H1 (cell line): ENCODE data around the gene SMC2. TPM values are rescaled to one million over a fixed set of nuclear protein-coding genes. Genes with fewer than 3 reads are reported as not detected.

Experiments
- CTCF ChIA-PET: fragments of 300-600 bp; sonication (Branson Sonifier 250); formaldehyde crosslinking; loops from one replicate; lab custom pipeline; 2021; ENCODE audit not compliant: partially characterized antibody; lab: Charles Lee
- POLR2A ChIA-PET: fragments of 300-600 bp; sonication (Branson Sonifier 250); formaldehyde crosslinking; loops from one replicate; lab custom pipeline; 2021; ENCODE audit warnings: inconsistent platforms; ENCODE audit not compliant: partially characterized antibody; lab: Charles Lee
- DNase-seq, 2 experiments: peaks; one replicate each; pipeline versions ENCODE4 v3.0.0 to v3.0.0-alpha.2; 2010 to 2022; ENCODE audit warnings: low spot score in 2 of 2, low read depth in 1 of 2, mixed read lengths in 1 of 2
- FAIRE-seq: peaks from 2 replicates; lab custom pipeline; 2011; peaks lifted over from hg19 to GRCh38; lab: Jason Lieb, UNC
- H2AFZ ChIP-seq: 2 replicates; pipeline ENCODE4 v1.8.1; 2012; ENCODE audit warnings: low read length, inconsistent platforms
- H2AK5ac ChIP-seq: 2 replicates; pipeline ENCODE4 v1.6.1; 2013; ENCODE audit warnings: low read depth, low read length
- H2BK120ac ChIP-seq: replicated peaks from 2 replicates; pipeline ENCODE3; 2013; ENCODE audit warnings: low read depth, low read length, inconsistent platforms
- H2BK12ac ChIP-seq: 2 replicates; pipeline ENCODE4 v1.6.1; 2013; ENCODE audit warnings: low read depth, low read length
- H2BK15ac ChIP-seq: 2 replicates; pipeline ENCODE4 v1.6.1; 2013; ENCODE audit warnings: low read length
- H2BK20ac ChIP-seq: 2 replicates; pipeline ENCODE4 v1.6.1; 2013; ENCODE audit warnings: low read length
- H2BK5ac ChIP-seq: 2 replicates; pipeline ENCODE4 v1.6.1; 2013; ENCODE audit warnings: low read depth, low read length
- H3K14ac ChIP-seq: 2 replicates; pipeline ENCODE4 v1.6.1; 2013; ENCODE audit warnings: inconsistent platforms; ENCODE audit not compliant: insufficient read length
- H3K18ac ChIP-seq: 2 replicates; pipeline ENCODE4 v1.6.1; 2013; ENCODE audit warnings: low read length; ENCODE audit errors: extremely low read depth
- H3K23ac ChIP-seq: 2 replicates; pipeline ENCODE4 v1.6.1; 2013; ENCODE audit warnings: inconsistent platforms; ENCODE audit not compliant: insufficient read length
- H3K23me2 ChIP-seq: 2 replicates; pipeline ENCODE4 v1.6.1; 2013; ENCODE audit warnings: low read depth, low read length
- H3K27ac ChIP-seq: 2 replicates; pipeline ENCODE4 v1.6.1; 2011; ENCODE audit warnings: low read depth, low read length, inconsistent platforms
- H3K27me3 ChIP-seq, 4 experiments: replicated peaks in 1 of 4; 1 replicate in 1 of 4; 2 replicates in 3 of 4; pipeline versions ENCODE4 v1.6.1 to v1.8.1; 2011 to 2013; ENCODE audit warnings: low read length in 3 of 4, mild to moderate bottlenecking in 3 of 4, inconsistent platforms in 2 of 4, mixed read lengths in 2 of 4, moderate library complexity in 1 of 4; ENCODE audit not compliant: control insufficient read depth in 3 of 4, insufficient read depth in 3 of 4; ENCODE audit errors: extremely low read depth in 1 of 4
- H3K36me3 ChIP-seq, 4 experiments: 2 replicates each; pipeline versions ENCODE4 v1.6.1 to v1.8.1; 2011 to 2013; ENCODE audit warnings: mild to moderate bottlenecking in 4 of 4, low read length in 3 of 4, moderate library complexity in 2 of 4, control low read depth in 1 of 4, inconsistent platforms in 1 of 4; ENCODE audit not compliant: insufficient read depth in 4 of 4, control insufficient read depth in 2 of 4
- H3K4ac ChIP-seq: replicated peaks from 2 replicates; pipeline ENCODE3; 2013; ENCODE audit warnings: low read length, low read depth, mixed read lengths, inconsistent platforms; ENCODE audit not compliant: insufficient read length
- H3K4me1 ChIP-seq, 4 experiments: replicated peaks in 1 of 4; 1 replicate in 1 of 4; 2 replicates in 3 of 4; pipeline versions ENCODE4 v1.6.1 to v1.8.1; 2011 to 2013; ENCODE audit warnings: low read length in 3 of 4, inconsistent platforms in 2 of 4, mixed read lengths in 1 of 4; ENCODE audit not compliant: insufficient read depth in 4 of 4, control insufficient read depth in 3 of 4
- H3K4me2 ChIP-seq, 2 experiments: 2 replicates each; pipeline versions ENCODE4 v1.6.1 to v1.8.1; 2011 to 2013; ENCODE audit warnings: low read depth in 2 of 2, low read length in 2 of 2, control low read depth in 1 of 2, inconsistent platforms in 1 of 2, mild to moderate bottlenecking in 1 of 2; ENCODE audit not compliant: insufficient read depth in 1 of 2
- H3K4me3 ChIP-seq, 4 experiments: fragments of 200-600, 300-600 bp in 1 of 4; sonication (generic), shearing (Covaris generic), sonication (Bioruptor Twin) in 1 of 4; 2 replicates each; pipeline versions ENCODE4 v1.5.1 to v1.8.1; 2011 to 2016; ENCODE audit warnings: low read length in 4 of 4, low read depth in 3 of 4, control low read depth in 2 of 4, inconsistent platforms in 2 of 4, mild to moderate bottlenecking in 2 of 4, mixed read lengths in 1 of 4, moderate library complexity in 1 of 4; ENCODE audit not compliant: insufficient read depth in 2 of 4; ENCODE audit errors: extremely low read depth in 1 of 4
- H3K56ac ChIP-seq: replicated peaks from 2 replicates; pipeline ENCODE3; 2013; ENCODE audit warnings: low read depth, mild to moderate bottlenecking, mixed read lengths, low read length, inconsistent platforms; ENCODE audit not compliant: insufficient read length
- H3K79me1 ChIP-seq: 2 replicates; pipeline ENCODE4 v1.6.1; 2013; ENCODE audit warnings: low read depth, low read length, control low read depth
- H3K79me2 ChIP-seq, 2 experiments: 2 replicates each; pipeline versions ENCODE4 v1.6.1 to v1.8.1; 2012 to 2013; ENCODE audit warnings: low read length in 2 of 2, mild to moderate bottlenecking in 2 of 2, inconsistent platforms in 1 of 2; ENCODE audit not compliant: insufficient read depth in 2 of 2, control insufficient read depth in 1 of 2
- H3K9ac ChIP-seq, 4 experiments: replicated peaks in 1 of 4; 1 replicate in 1 of 4; 2 replicates in 3 of 4; pipeline versions ENCODE4 v1.6.1 to v1.8.1; 2011 to 2013; ENCODE audit warnings: low read depth in 3 of 4, low read length in 3 of 4, control low read depth in 2 of 4, mild to moderate bottlenecking in 2 of 4, moderate library complexity in 2 of 4, inconsistent platforms in 1 of 4; ENCODE audit errors: extremely low read depth in 1 of 4
- H3K9me3 ChIP-seq, 2 experiments: 2 replicates each; pipeline versions ENCODE4 v1.6.1 to v1.8.1; 2012 to 2013; ENCODE audit warnings: mild to moderate bottlenecking in 2 of 2, moderate library complexity in 2 of 2, control low read depth in 1 of 2, inconsistent platforms in 1 of 2, low read depth in 1 of 2, low read length in 1 of 2, mixed read lengths in 1 of 2; ENCODE audit not compliant: insufficient read depth in 2 of 2
- H4K20me1 ChIP-seq, 2 experiments: replicated peaks in 1 of 2; 2 replicates each; pipeline versions ENCODE3 to v1.8.1; 2011 to 2013; ENCODE audit warnings: inconsistent platforms in 2 of 2, low read length in 2 of 2, mild to moderate bottlenecking in 1 of 2; ENCODE audit not compliant: insufficient read depth in 2 of 2, control insufficient read depth in 1 of 2
- H4K5ac ChIP-seq: 2 replicates; pipeline ENCODE4 v1.6.1; 2013; ENCODE audit warnings: low read length, low read depth, mixed read lengths, inconsistent platforms; ENCODE audit not compliant: insufficient read length
- H4K8ac ChIP-seq: 2 replicates; pipeline ENCODE4 v1.8.0; 2013; ENCODE audit warnings: mild to moderate bottlenecking, moderate library complexity, low read length, inconsistent platforms; ENCODE audit not compliant: insufficient read depth; ENCODE audit errors: extremely low read depth
- H4K91ac ChIP-seq: replicated peaks from 2 replicates; pipeline ENCODE3; 2013; ENCODE audit warnings: low read length, mixed read lengths, inconsistent platforms; ENCODE audit not compliant: insufficient read length
- ASH2L ChIP-seq: fragments of 200-600, 300-600 bp; sonication (generic); IDR thresholded peaks from one replicate; pipeline ENCODE4 v1.7.1; 2017; ENCODE audit warnings: low read length
- ATF3 ChIP-seq: IDR thresholded peaks from 2 replicates; pipeline ENCODE4 v1.6.1; 2011; ENCODE audit warnings: low read depth, mild to moderate bottlenecking, low read length; ENCODE audit not compliant: insufficient read depth
- CREB1 ChIP-seq: IDR thresholded peaks from 2 replicates; pipeline ENCODE4 v1.6.1; 2012; ENCODE audit warnings: inconsistent platforms
- CTBP2 ChIP-seq: IDR thresholded peaks from 2 replicates; pipeline ENCODE4 v1.7.0; 2011; ENCODE audit warnings: borderline replicate concordance, mild to moderate bottlenecking, moderate library complexity, mixed read lengths, low read length; ENCODE audit not compliant: insufficient read depth, insufficient read length
- GTF2F1 ChIP-seq: IDR thresholded peaks from 2 replicates; pipeline ENCODE4 v1.6.1; 2012; ENCODE audit warnings: low read depth, low read length, improper control_type of control experiment, borderline replicate concordance
- HDAC6 ChIP-seq: IDR thresholded peaks from one replicate; pipeline ENCODE4 v1.7.1; 2012; ENCODE audit warnings: low read depth, mild to moderate bottlenecking, inconsistent platforms, low read length, moderate library complexity
- SIX5 ChIP-seq: IDR thresholded peaks from 2 replicates; pipeline ENCODE4 v1.6.1; 2011; ENCODE audit warnings: mild to moderate bottlenecking, low read depth, low read length
- SP4 ChIP-seq: IDR thresholded peaks from 2 replicates; pipeline ENCODE4 v1.6.1; 2012; ENCODE audit warnings: low read length, inconsistent platforms
- TEAD4 ChIP-seq: IDR thresholded peaks from 2 replicates; pipeline ENCODE4 v1.6.1; 2012; ENCODE audit warnings: low read depth, low read length, inconsistent platforms, mixed read lengths
- polyA plus RNA-seq, 7 experiments: library from polyadenylated mRNA; depleted of rRNA in 3 of 7; stranded (reverse) in 5 of 7; unstranded in 2 of 7; fragments of >200 nt in 5 of 7; fragments of 200-250 nt in 2 of 7; gene quantifications; 1 replicate in 5 of 7; 2 replicates in 1 of 7; 4 replicates in 1 of 7; pipeline versions ENCODE4 v1.2.1 to v1.2.3, GENCODE V29; 2011 to 2013; ENCODE audit warnings: missing spikeins in 2 of 7, mixed read lengths in 2 of 7
- total RNA-seq: library from RNA; stranded (reverse); fragmentation: NEBNext Ultra II Directional; extraction: Animal tissue kit (Norgen Biotek cat#: 25700); gene quantifications from 2 replicates; pipeline ENCODE4 v1.2.1, GENCODE V29; 2021

SMC2 gene
- total and polyA plus RNA-seq, 2 of the 8 experiments (the other 6 are each of a cell fraction or from before 2014, with no cell fraction given) = 7.5 to 39.8 TPM

GRCh38 chr9:104080983-104081382 lies 13.1 kb upstream of the SMC2 start:
- peaks cover 0 to 2% (median 0%) of the 10 kb centered on the region in 4 experiments; a peak in 1 of 7 replicates for H3K4me1 ChIP-seq
- H3K9me3 ChIP-seq = peaks cover 13 to 14% of the 10 kb centered on the region in 2 experiments
- H4K20me1 ChIP-seq = no peaks in the 10 kb centered on the region
- H2AK5ac ChIP-seq = no peak overlapping the region
- no peak overlapping the region for H4K91ac ChIP-seq
- no peak overlapping the region for H2AFZ ChIP-seq
- no peak overlapping the region for H3K27ac ChIP-seq
- H3K23me2 ChIP-seq = no peaks in the 10 kb centered on the region
- ChIA-PET CTCF (no interaction called here), POLR2A (no interaction called here)
- no peak overlapping the region for H3K56ac ChIP-seq
- no peak overlapping the region for H3K4me2 ChIP-seq
- no peak overlapping the region for H2BK12ac ChIP-seq
- H3K23ac ChIP-seq = no peak overlapping the region
- H4K5ac ChIP-seq = no peak overlapping the region
- H3K27me3 ChIP-seq = no peaks in the 10 kb centered on the region
- H2BK5ac ChIP-seq = no peak overlapping the region
- TF ChIP-seq SIX5 = no peak
- TF ChIP-seq GTF2F1 = no peak
- no peak for TF ChIP-seq CREB1
- TF ChIP-seq TEAD4 = no peak
- no peak for TF ChIP-seq HDAC6
- no peak for TF ChIP-seq ASH2L
- no peak for TF ChIP-seq ATF3
- no peak for TF ChIP-seq SP4
- TF ChIP-seq CTBP2 = no peak
- H3K79me2 ChIP-seq = no peaks in the 10 kb centered on the region
- no peak overlapping the region for H3K4ac ChIP-seq
- H3K9ac ChIP-seq = no peak overlapping the region
- DNase-seq (no peak), FAIRE-seq (no peak)
- H3K4me3 ChIP-seq = no peak overlapping the region
- no peak overlapping the region for H4K8ac ChIP-seq
- no peak overlapping the region for H2BK20ac ChIP-seq
- H2BK15ac ChIP-seq = no peak overlapping the region
- H3K36me3 ChIP-seq = no peaks in the 10 kb centered on the region
- H3K14ac ChIP-seq = no peak overlapping the region
- no peak overlapping the region for H3K18ac ChIP-seq
- H2BK120ac ChIP-seq = no peak overlapping the region
- no peaks in the 10 kb centered on the region for H3K79me1 ChIP-seq
